HepG2 (cell line): Measurements from ENCODE around the gene CRKL. TPM values are rescaled to one million over a fixed set of nuclear protein-coding genes. Genes with fewer than 3 reads are reported as not detected.

Experiments used
- ARID5B ChIP-seq: IDR thresholded peaks from 2 replicates; pipeline ENCODE4 v1.4.0; 2020; ENCODE audit warnings: mild to moderate bottlenecking, missing genetic modification reagents
- ERF ChIP-seq: IDR thresholded peaks from 2 replicates; pipeline ENCODE4 v1.6.1; 2018; ENCODE audit warnings: missing biosample characterization, missing genetic modification reagents
- HNF4G ChIP-seq, 2 experiments: sonication (generic) in 1 of 2; formaldehyde crosslinking in 1 of 2; IDR thresholded peaks; 2 replicates each; pipeline versions ENCODE4 v1.4.0 to v1.6.1; 2011 to 2020; ENCODE audit warnings: borderline replicate concordance in 2 of 2, low read depth in 2 of 2, mild to moderate bottlenecking in 2 of 2, low read length in 1 of 2, missing genetic modification reagents in 1 of 2, moderate library complexity in 1 of 2
- IKZF4 ChIP-seq: sonication (generic); formaldehyde crosslinking; IDR thresholded peaks from 2 replicates; pipeline ENCODE4 v1.5.1; 2020; ENCODE audit warnings: borderline replicate concordance, mild to moderate bottlenecking, low read depth, missing genetic modification reagents; ENCODE audit errors: not compliant biosample characterization
- KMT2A ChIP-seq: sonication (generic); formaldehyde crosslinking; IDR thresholded peaks from 2 replicates; pipeline ENCODE4 v1.4.0; 2020; ENCODE audit warnings: missing genetic modification reagents
- MTF1 ChIP-seq: sonication (generic); formaldehyde crosslinking; IDR thresholded peaks from 2 replicates; pipeline ENCODE4 v1.5.0; 2020; ENCODE audit warnings: missing genetic modification reagents
- NFE2 ChIP-seq: sonication (generic); formaldehyde crosslinking; IDR thresholded peaks from 2 replicates; pipeline ENCODE4 v1.4.0; 2020; ENCODE audit warnings: missing genetic modification reagents
- REST ChIP-seq, 2 experiments: IDR thresholded peaks; 2 replicates each; pipeline ENCODE4 v1.6.1; 2011 to 2012; ENCODE audit warnings: low read length in 2 of 2, borderline replicate concordance in 1 of 2, low read depth in 1 of 2, mild to moderate bottlenecking in 1 of 2, moderate library complexity in 1 of 2
- RXRA ChIP-seq: sonication (generic); formaldehyde crosslinking; IDR thresholded peaks from 2 replicates; pipeline ENCODE4 v1.5.1; 2020; ENCODE audit warnings: missing genetic modification reagents
- TEAD2 ChIP-seq: sonication (generic); formaldehyde crosslinking; IDR thresholded peaks from 2 replicates; pipeline ENCODE4 v1.9.0; 2021; ENCODE audit warnings: missing genetic modification reagents
- ZBTB42 ChIP-seq: sonication (generic); formaldehyde crosslinking; IDR thresholded peaks from 2 replicates; pipeline ENCODE4 v1.5.0; 2020; ENCODE audit warnings: mild to moderate bottlenecking, missing genetic modification reagents
- ZNF552 ChIP-seq: sonication (generic); formaldehyde crosslinking; IDR thresholded peaks from 2 replicates; pipeline ENCODE4 v1.9.0; 2022; ENCODE audit warnings: missing genetic modification reagents, mild to moderate bottlenecking, borderline replicate concordance
- ZNF580 ChIP-seq: IDR thresholded peaks from 2 replicates; pipeline ENCODE4 v1.6.1; 2016; ENCODE audit warnings: low read depth, borderline replicate concordance
- polyA plus RNA-seq, 8 experiments: library from polyadenylated mRNA; depleted of rRNA in 3 of 8; stranded (reverse) in 7 of 8; unstranded in 1 of 8; fragments of >200 nt; fragmentation: Illumina TruSeq in 4 of 8; extraction: Trizol in 4 of 8; gene quantifications; 2 replicates each; pipeline versions ENCODE4 v1.2.1 to v1.2.3, GENCODE V29; 2011 to 2016; ENCODE audit warnings: low read depth in 4 of 8, missing spikeins in 1 of 8, mixed read lengths in 1 of 8; ENCODE audit not compliant: insufficient read depth in 1 of 8
- total RNA-seq, 5 experiments: library from RNA; depleted of rRNA; stranded (reverse); fragments of >200 nt; fragmentation: Illumina TruSeq; extraction: Trizol; gene quantifications; 2 replicates each; pipeline ENCODE4 v1.2.3, GENCODE V29; 2016; ENCODE audit warnings: low read depth in 1 of 5

CRKL gene
- total and polyA plus RNA-seq, 2 of the 13 experiments (the other 11 are each of a cell fraction or from before 2014, with no cell fraction given) = 37.4 to 60.6 TPM

GRCh38 chr22:20916916-20917810 lies at the start of gene CRKL (continued):
- peak; percentile 99 for TF ChIP-seq ZBTB42 (CRISPR knock-in tag)
- peak; percentile 95 for TF ChIP-seq RXRA (CRISPR knock-in tag)
- TF ChIP-seq ERF (CRISPR knock-in tag) = peak; percentile 87
- no peak for TF ChIP-seq TEAD2
- no peak for TF ChIP-seq IKZF4 (CRISPR knock-in tag)
- TF ChIP-seq ARID5B (CRISPR knock-in tag) = peak; percentile 81; the same call in 1 of the 2 replicates
- TF ChIP-seq KMT2A = peak; percentile 89
- TF ChIP-seq NFE2 (CRISPR knock-in tag) = no peak
- TF ChIP-seq HNF4G (IDR thresholded peaks at IDR 0.05; ENCODE audit: borderline replicate concordance, low read depth, low read length) = 0 out of 2 replicates have a peak, but pooled peaks have one; percentile 22
- TF ChIP-seq HNF4G (CRISPR knock-in tag; IDR thresholded peaks at IDR 0.05; ENCODE audit: borderline replicate concordance, low read depth) = peak; percentile 86
- TF ChIP-seq MTF1 (CRISPR knock-in tag) = no peak
- TF ChIP-seq ZNF552 (CRISPR knock-in tag) = 0 out of 2 replicates have a peak, but pooled peaks have one; percentile 27
- TF ChIP-seq ZNF580 (CRISPR knock-in tag) = peak; percentile 76; the same call in 1 of the 2 replicates
- no peak; a peak in 1 of 4 replicates for TF ChIP-seq REST (IDR thresholded peaks at IDR 0.05; ENCODE audit: borderline replicate concordance in 1 of 2, low read depth in 1 of 2, low read length in 2 of 2)
